Smooth muscle cell (in vitro differentiated cells): Measurements from ENCODE around the gene LIF. TPM values are rescaled to one million over a fixed set of nuclear protein-coding genes. Genes with fewer than 3 reads are reported as not detected.

Experiments used
- DNase-seq: peaks from one replicate; lab custom pipeline; 2025; ENCODE audit not compliant: unreplicated experiment; lab: John Stamatoyannopoulos, UW
- H2AFZ ChIP-seq: fragments of 200-600 bp; sonication (generic); 2 replicates; pipeline ENCODE4 v1.6.0; 2016; ENCODE audit warnings: antibody characterized with exemption, low read depth, mild to moderate bottlenecking
- H3F3A ChIP-seq: fragments of 200-600 bp; sonication (generic); 2 replicates; pipeline ENCODE4 v1.6.0; 2017; ENCODE audit warnings: antibody characterized with exemption, low read depth
- H3K27ac ChIP-seq: fragments of 200-600 bp; sonication (generic); 2 replicates; pipeline ENCODE4 v1.5.1; 2016; ENCODE audit warnings: low read depth, mild to moderate bottlenecking
- H3K27me3 ChIP-seq: fragments of 200-600 bp; sonication (generic); 2 replicates; pipeline ENCODE4 v1.6.1; 2016; ENCODE audit warnings: low read depth, mild to moderate bottlenecking
- H3K36me3 ChIP-seq: fragments of 200-600 bp; sonication (generic); 2 replicates; pipeline ENCODE4 v1.5.1; 2016; ENCODE audit warnings: low read depth
- H3K4me1 ChIP-seq: fragments of 200-600 bp; sonication (generic); 2 replicates; pipeline ENCODE4 v1.5.1; 2016; ENCODE audit warnings: low read depth
- H3K4me2 ChIP-seq: fragments of 200-600 bp; sonication (generic); 2 replicates; pipeline ENCODE4 v1.6.0; 2016; ENCODE audit warnings: mild to moderate bottlenecking
- H3K4me3 ChIP-seq: fragments of 200-600 bp; sonication (generic); 2 replicates; pipeline ENCODE4 v1.5.1; 2016; ENCODE audit warnings: mild to moderate bottlenecking
- H3K79me2 ChIP-seq: fragments of 200-600 bp; sonication (generic); 2 replicates; pipeline ENCODE4 v1.6.0; 2016; ENCODE audit warnings: low read depth, mild to moderate bottlenecking
- H3K9ac ChIP-seq: fragments of 200-600 bp; sonication (generic); 2 replicates; pipeline ENCODE4 v1.6.0; 2016; ENCODE audit warnings: low read depth
- H3K9me3 ChIP-seq: fragments of 200-600 bp; sonication (generic); replicated peaks from 2 replicates; pipeline ENCODE4 v1.5.1; 2016; ENCODE audit warnings: low read depth
- H4K20me1 ChIP-seq: fragments of 200-600 bp; sonication (generic); 2 replicates; pipeline ENCODE4 v1.6.0; 2016; ENCODE audit warnings: low read depth
- WGBS: methylation state at CpG from one replicate; pipeline ENCODE4 v1.1.7; 2016; ENCODE audit warnings: low lambda C conversion rate; 5-methylcytosine and 5-hydroxymethylcytosine counted together
- polyA plus RNA-seq: library from polyadenylated mRNA; unstranded; fragments of >200 nt; fragmentation: Nextera tagmentation; extraction: Ambion mirVana; gene quantifications from 2 replicates; pipeline ENCODE4 v1.2.1, GENCODE V29; 2016
- total RNA-seq: library from RNA; depleted of rRNA; stranded (reverse); fragments of >200 nt; gene quantifications from 2 replicates; pipeline ENCODE4 v1.2.3, GENCODE V29; 2014
- TF ChIP-seq, protein P1 (sequence below): fragments of 200-600 bp; sonication (generic); IDR thresholded peaks from 2 replicates; pipeline ENCODE4 v1.5.1; 2017; ENCODE audit warnings: borderline replicate concordance, mild to moderate bottlenecking, antibody characterized with exemption; ENCODE audit not compliant: insufficient read depth, poor library complexity, severe bottlenecking

Gene LIF
- total and polyA plus RNA-seq, 2 experiments from 2014 or later: 29.9 to 31.2 TPM

DNA sequence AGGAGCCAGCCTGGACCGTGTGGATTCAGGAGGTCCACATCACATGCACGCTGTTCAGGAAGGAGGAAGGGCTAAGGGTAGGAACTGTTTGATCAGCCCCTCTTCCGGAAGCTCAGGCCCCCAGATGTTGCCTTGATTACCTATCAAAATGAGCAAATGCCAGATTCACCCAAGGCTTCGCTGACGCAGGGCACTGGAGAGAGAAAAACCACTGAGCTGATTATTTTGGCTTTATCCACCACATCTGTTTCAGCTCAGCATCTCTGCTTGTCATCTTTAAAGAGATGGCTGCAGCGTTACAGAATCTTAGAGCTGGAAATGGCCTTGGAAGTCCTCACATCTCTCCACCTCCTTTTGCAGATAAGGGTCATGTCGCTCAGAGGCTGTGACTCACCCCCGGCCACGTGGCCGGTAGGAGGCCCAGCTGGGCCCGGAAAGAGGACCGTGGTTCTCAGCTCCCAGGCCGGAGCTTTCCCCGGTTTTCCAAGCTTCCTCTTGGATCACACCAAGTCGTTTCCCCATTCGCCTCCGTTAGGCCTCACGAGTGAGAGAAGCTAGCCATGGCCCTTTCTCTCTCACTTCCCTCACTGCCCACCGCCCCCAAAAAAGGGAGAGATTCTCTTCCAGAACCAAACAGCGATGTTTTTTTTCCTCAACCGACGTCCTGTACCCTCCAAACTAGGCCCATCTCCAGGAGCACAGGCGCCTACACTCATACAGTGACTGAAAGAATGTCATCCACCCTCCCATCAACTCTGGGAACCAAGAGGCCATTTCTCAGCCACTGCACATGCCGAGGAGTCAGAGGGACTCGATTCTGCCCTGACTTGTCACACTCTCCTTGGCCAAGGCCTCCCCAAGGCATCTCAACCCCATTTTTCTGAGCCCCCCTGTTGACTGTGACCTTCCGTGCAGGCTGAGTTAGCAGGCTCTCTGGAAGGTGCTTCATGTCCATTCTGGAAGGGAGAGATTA, 37.6 kb downstream of the LIF start:
- 36% methylated on average over 26 of the region's 26 CpGs for WGBS
- H2AFZ ChIP-seq: no peak overlapping the region
- no peaks in the 10 kb centered on the region for H3K27me3 ChIP-seq
- H3K36me3 ChIP-seq: no peaks in the 10 kb centered on the region
- H3K4me3 ChIP-seq: no peak overlapping the region
- TF ChIP-seq, protein P1, sequence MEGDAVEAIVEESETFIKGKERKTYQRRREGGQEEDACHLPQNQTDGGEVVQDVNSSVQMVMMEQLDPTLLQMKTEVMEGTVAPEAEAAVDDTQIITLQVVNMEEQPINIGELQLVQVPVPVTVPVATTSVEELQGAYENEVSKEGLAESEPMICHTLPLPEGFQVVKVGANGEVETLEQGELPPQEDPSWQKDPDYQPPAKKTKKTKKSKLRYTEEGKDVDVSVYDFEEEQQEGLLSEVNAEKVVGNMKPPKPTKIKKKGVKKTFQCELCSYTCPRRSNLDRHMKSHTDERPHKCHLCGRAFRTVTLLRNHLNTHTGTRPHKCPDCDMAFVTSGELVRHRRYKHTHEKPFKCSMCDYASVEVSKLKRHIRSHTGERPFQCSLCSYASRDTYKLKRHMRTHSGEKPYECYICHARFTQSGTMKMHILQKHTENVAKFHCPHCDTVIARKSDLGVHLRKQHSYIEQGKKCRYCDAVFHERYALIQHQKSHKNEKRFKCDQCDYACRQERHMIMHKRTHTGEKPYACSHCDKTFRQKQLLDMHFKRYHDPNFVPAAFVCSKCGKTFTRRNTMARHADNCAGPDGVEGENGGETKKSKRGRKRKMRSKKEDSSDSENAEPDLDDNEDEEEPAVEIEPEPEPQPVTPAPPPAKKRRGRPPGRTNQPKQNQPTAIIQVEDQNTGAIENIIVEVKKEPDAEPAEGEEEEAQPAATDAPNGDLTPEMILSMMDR: no peak
- H3K27ac ChIP-seq: peak overlapping the region; percentile 99
- peak overlapping the region; percentile 88 for H3K9ac ChIP-seq
- DNase-seq: peak; percentile 61
- peaks cover 60% of the 10 kb centered on the region for H3F3A ChIP-seq
- H3K4me1 ChIP-seq: peaks cover 19% of the 10 kb centered on the region
- H3K79me2 ChIP-seq: no peaks in the 10 kb centered on the region
- H3K4me2 ChIP-seq: peak overlapping the region; percentile 43
- H3K9me3 ChIP-seq: no peaks in the 10 kb centered on the region
- H4K20me1 ChIP-seq: no peaks in the 10 kb centered on the region

DNA sequence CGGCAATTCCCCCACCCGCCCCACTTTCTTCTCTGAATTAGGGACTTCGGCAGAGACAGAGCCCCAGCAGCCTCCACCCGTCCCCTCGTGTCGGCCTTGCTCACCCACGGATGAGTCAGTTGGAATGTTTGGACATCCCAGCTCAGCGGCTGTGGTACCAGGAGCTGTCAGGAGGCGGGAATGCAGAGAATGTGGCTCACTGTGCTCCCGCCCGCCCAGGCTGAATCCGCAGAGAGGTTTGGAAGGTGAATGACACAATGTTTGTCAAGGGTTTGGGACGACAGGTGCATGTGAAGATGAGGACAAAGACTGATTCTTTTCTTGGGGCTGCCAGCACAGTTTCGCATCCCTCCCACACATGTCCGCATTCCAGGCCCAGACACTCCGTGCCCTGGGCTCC, 39.6 kb downstream of the LIF start:
- WGBS: 8% methylated on average over 16 of the region's 16 CpGs
- Histone ChIP-seq H3K36me3 (no peaks in the 10 kb centered on the region), H3K79me2 (no peaks in the 10 kb centered on the region), H3K9ac (peak overlapping the region; percentile 95), H3F3A (peaks cover 64% of the 10 kb centered on the region), H4K20me1 (no peaks in the 10 kb centered on the region), H3K9me3 (no peaks in the 10 kb centered on the region), H3K4me2 (peak overlapping the region; percentile 59), H3K27me3 (no peaks in the 10 kb centered on the region), H3K4me1 (peaks cover 26% of the 10 kb centered on the region), H3K4me3 (no peak overlapping the region), H2AFZ (no peak overlapping the region), H3K27ac (peak overlapping the region; percentile 99)
- TF ChIP-seq, protein P1: no peak
- peak; percentile 52 for DNase-seq

DNA sequence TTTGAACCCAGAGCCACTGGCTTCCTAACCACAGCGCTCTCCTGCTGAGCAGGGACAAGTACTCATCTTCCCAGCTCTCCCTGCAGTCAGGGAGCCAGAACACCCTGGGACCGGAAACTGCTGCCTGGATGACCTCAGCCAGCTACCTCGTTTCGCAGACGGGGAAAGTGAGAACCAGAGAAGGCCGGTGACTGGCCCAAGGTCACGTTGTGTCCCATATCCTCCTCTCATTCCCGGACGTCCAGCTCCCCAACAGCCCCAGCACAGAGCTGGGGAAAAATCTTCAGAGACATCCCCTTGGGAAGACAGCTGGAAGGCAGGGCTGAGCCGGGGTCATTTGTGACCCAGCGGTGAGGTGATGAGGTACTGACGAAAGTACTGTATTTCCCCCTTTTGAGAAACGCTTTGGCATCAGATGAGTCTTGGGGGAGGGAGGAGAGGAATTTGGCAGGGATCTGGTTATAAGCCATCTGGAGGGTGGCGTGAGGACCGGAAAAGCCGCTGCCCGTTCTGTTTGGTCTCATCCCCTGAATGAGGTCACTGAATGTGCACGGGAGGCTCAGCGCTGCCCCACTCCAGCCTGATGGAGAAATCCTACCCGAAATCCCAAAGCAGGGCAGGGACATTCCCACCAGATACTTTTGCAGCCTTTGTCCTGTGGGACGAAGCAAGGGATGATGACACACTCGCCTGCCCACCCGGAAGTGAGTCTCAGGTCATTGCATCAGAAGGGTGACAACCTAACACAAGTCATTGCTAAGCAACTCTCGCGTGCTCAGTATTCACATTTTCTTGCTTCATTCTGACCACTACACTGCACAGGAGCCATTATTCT, 41.1 kb downstream of the LIF start:
- TF ChIP-seq, protein P1: no peak
- peak; percentile 65 for DNase-seq
- Histone ChIP-seq H3K79me2 (no peaks in the 10 kb centered on the region), H3K36me3 (no peaks in the 10 kb centered on the region), H3K27me3 (no peaks in the 10 kb centered on the region), H3K4me1 (peaks cover 26% of the 10 kb centered on the region), H3F3A (peaks cover 51% of the 10 kb centered on the region), H3K9me3 (no peaks in the 10 kb centered on the region), H3K4me3 (no peak overlapping the region), H4K20me1 (no peaks in the 10 kb centered on the region), H2AFZ (no peak overlapping the region), H3K27ac (peak overlapping the region; percentile 99), H3K4me2 (peak overlapping the region; percentile 59), H3K9ac (peak overlapping the region; percentile 95)
- 28% methylated on average over 25 of the region's 25 CpGs for WGBS
